DOHH2 (cell line): ENCODE data around the gene SLC25A6.

Source experiments
- H3F3A ChIP-seq: fragments of 200-600 bp; sonication (generic), shearing (Covaris generic); 2 replicates; pipeline ENCODE4 v1.6.0; 2016; ENCODE audit warnings: antibody characterized with exemption, mild to moderate bottlenecking; ENCODE audit not compliant: control insufficient read depth, insufficient read depth
- H3K27ac ChIP-seq: fragments of 200-600 bp; sonication (generic); 2 replicates; pipeline ENCODE4 v1.5.1; 2014; ENCODE audit warnings: low read depth, mild to moderate bottlenecking, low read length, moderate library complexity
- H3K27me3 ChIP-seq: fragments of 200-600 bp; sonication (generic); 2 replicates; pipeline ENCODE4 v1.6.1; 2014; ENCODE audit warnings: mild to moderate bottlenecking, low read length, mixed read lengths; ENCODE audit not compliant: control insufficient read depth
- H3K36me3 ChIP-seq: fragments of 200-600 bp; sonication (generic); 2 replicates; pipeline ENCODE4 v1.6.1; 2014; ENCODE audit warnings: mild to moderate bottlenecking, low read length, moderate library complexity, mixed read lengths; ENCODE audit not compliant: control insufficient read depth
- H3K4me1 ChIP-seq: fragments of 200-600 bp; sonication (generic); 2 replicates; pipeline ENCODE4 v1.6.1; 2014; ENCODE audit warnings: mild to moderate bottlenecking, low read length, mixed read lengths; ENCODE audit not compliant: control insufficient read depth
- H3K4me2 ChIP-seq: fragments of 200-600 bp; sonication (generic); 2 replicates; pipeline ENCODE4 v1.6.0; 2014; ENCODE audit warnings: mild to moderate bottlenecking, low read length, moderate library complexity
- H3K4me3 ChIP-seq: fragments of 200-600 bp; sonication (generic); 2 replicates; pipeline ENCODE4 v1.5.1; 2014; ENCODE audit warnings: mild to moderate bottlenecking, low read length, mixed read lengths
- H3K79me2 ChIP-seq: fragments of 200-600 bp; sonication (generic); 2 replicates; pipeline ENCODE4 v1.6.1; 2014; ENCODE audit warnings: mild to moderate bottlenecking, low read length, mixed read lengths; ENCODE audit not compliant: control insufficient read depth
- H3K9me2 ChIP-seq: fragments of 200-600 bp; sonication (generic); replicated peaks from 2 replicates; pipeline ENCODE4 v1.6.1; 2014; ENCODE audit warnings: mild to moderate bottlenecking, low read length, mixed read lengths; ENCODE audit not compliant: control insufficient read depth
- H3K9me3 ChIP-seq: fragments of 200-600 bp; sonication (generic); 2 replicates; pipeline ENCODE4 v1.6.1; 2014; ENCODE audit warnings: antibody characterized with exemption, low read length, mixed read lengths; ENCODE audit not compliant: control insufficient read depth, insufficient read depth
- H4K20me1 ChIP-seq: fragments of 200-600 bp; sonication (generic); 2 replicates; pipeline ENCODE4 v1.6.0; 2014; ENCODE audit warnings: low read depth, mild to moderate bottlenecking, antibody characterized with exemption, low read length, moderate library complexity; ENCODE audit not compliant: control insufficient read depth, insufficient read depth
- EZH2phosphoT487 ChIP-seq: fragments of 200-600 bp; sonication (generic); IDR thresholded peaks from 2 replicates; pipeline ENCODE4 v1.6.1; 2017; ENCODE audit warnings: borderline replicate concordance, mild to moderate bottlenecking, antibody characterized with exemption, low read length, moderate library complexity, mixed read lengths
- TF ChIP-seq, protein P1 (sequence below): fragments of 200-600 bp; sonication (generic); IDR thresholded peaks from one replicate; pipeline ENCODE4 v1.5.1; 2014; ENCODE audit warnings: antibody characterized with exemption, mild to moderate bottlenecking, low read depth, low read length; ENCODE audit not compliant: poor library complexity, severe bottlenecking

SLC25A6 gene

DNA sequence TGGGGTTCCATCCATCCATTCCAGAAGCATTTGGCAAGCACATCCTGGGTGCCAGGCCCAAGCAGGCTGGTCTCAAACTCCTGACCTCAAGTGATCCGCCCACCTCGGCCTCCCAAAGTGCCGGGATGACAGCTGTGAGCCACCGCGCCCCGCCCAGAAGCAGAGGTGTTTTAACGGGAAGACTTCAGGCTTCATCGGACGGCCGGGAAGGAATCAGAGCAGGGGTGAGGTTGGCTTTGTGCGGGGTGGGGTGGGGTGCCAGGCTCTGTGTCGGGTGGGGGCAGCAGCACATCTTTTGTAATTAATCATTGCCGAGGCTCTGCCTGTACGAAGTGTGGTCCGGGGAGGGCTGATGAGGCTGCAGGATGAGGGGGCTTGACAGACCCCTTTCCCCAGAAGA is 5.1 kb upstream of the SLC25A6 start:
- Histone ChIP-seq H3K79me2 (peaks cover 46% of the 10 kb centered on the region), H3K27me3 (no peaks in the 10 kb centered on the region), H3K4me3 (no peak overlapping the region), H3K9me3 (no peaks in the 10 kb centered on the region), H3K4me1 (peaks cover 26% of the 10 kb centered on the region), H3F3A (no peaks in the 10 kb centered on the region), H3K36me3 (peaks cover 81% of the 10 kb centered on the region), H3K4me2 (no peak overlapping the region), H4K20me1 (no peaks in the 10 kb centered on the region), H3K9me2 (no peaks in the 10 kb centered on the region), H3K27ac (no peak overlapping the region)
- TF ChIP-seq, protein P1, sequence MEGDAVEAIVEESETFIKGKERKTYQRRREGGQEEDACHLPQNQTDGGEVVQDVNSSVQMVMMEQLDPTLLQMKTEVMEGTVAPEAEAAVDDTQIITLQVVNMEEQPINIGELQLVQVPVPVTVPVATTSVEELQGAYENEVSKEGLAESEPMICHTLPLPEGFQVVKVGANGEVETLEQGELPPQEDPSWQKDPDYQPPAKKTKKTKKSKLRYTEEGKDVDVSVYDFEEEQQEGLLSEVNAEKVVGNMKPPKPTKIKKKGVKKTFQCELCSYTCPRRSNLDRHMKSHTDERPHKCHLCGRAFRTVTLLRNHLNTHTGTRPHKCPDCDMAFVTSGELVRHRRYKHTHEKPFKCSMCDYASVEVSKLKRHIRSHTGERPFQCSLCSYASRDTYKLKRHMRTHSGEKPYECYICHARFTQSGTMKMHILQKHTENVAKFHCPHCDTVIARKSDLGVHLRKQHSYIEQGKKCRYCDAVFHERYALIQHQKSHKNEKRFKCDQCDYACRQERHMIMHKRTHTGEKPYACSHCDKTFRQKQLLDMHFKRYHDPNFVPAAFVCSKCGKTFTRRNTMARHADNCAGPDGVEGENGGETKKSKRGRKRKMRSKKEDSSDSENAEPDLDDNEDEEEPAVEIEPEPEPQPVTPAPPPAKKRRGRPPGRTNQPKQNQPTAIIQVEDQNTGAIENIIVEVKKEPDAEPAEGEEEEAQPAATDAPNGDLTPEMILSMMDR = no peak
- TF ChIP-seq EZH2phosphoT487 = no peak

DNA sequence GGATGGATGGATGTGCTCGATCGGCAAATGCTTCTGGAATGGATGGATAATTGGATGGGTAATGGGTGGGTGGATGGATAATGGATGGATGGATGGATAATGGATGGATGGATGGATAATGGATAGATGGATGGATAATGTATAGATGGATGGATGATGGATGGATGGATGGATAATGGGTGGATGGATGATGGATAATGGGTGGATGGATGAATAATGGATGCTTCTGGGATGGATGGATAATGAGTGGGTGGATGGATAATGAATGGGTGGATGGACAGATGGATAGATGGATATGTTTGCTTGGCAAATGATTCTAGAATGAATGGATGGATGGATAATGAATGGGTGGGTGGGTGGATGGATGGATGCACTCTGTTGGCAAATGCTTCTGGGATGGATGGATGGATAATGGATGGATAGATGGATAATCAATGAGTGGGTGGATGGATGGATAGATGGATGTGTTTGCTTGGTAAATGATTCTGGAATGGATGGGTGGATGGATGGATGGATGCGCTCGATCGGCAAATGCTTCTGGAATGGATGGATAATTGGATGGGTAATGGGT is 3.8 kb upstream of the SLC25A6 start:
- Histone ChIP-seq H3K36me3 (peaks cover 80% of the 10 kb centered on the region), H3K9me3 (no peaks in the 10 kb centered on the region), H3K79me2 (peaks cover 58% of the 10 kb centered on the region), H3K4me1 (peaks cover 31% of the 10 kb centered on the region), H3K9me2 (no peaks in the 10 kb centered on the region), H3K27me3 (no peaks in the 10 kb centered on the region), H3F3A (peaks cover 6% of the 10 kb centered on the region), H3K4me3 (no peak overlapping the region), H3K4me2 (peak overlapping the region; percentile 68; the same call in 1 of the 2 replicates), H3K27ac (no peak overlapping the region), H4K20me1 (peaks cover 6% of the 10 kb centered on the region)
- no peak for TF ChIP-seq EZH2phosphoT487
- TF ChIP-seq, protein P1 = no peak

- TF ChIP-seq, protein P1 = no peak
- TF ChIP-seq EZH2phosphoT487 = no peak
- Histone ChIP-seq H3K4me2 (peak overlapping the region; percentile 68), H4K20me1 (peaks cover 15% of the 10 kb centered on the region), H3K27me3 (no peaks in the 10 kb centered on the region), H3K27ac (no peak overlapping the region), H3K79me2 (peaks cover 66% of the 10 kb centered on the region), H3K36me3 (peaks cover 82% of the 10 kb centered on the region), H3K4me3 (peak overlapping the region; percentile 99; the same call in 1 of the 2 replicates), H3F3A (peaks cover 14% of the 10 kb centered on the region), H3K4me1 (peaks cover 39% of the 10 kb centered on the region), H3K9me2 (no peaks in the 10 kb centered on the region), H3K9me3 (no peaks in the 10 kb centered on the region)
Observed at GRCh38 chrX:1394731-1395501, 3.0 kb upstream of the SLC25A6 start.
